ENCODE measurements around the gene TIMM17B. TPM values are rescaled to one million over a fixed set of nuclear protein-coding genes. Genes with fewer than 3 reads are reported as not detected.

Gene TIMM17B
- total RNA-seq (2014; rRNA removed; shearing (Covaris generic)): 75.1 and 106 TPM in 2 replicates

DNA sequence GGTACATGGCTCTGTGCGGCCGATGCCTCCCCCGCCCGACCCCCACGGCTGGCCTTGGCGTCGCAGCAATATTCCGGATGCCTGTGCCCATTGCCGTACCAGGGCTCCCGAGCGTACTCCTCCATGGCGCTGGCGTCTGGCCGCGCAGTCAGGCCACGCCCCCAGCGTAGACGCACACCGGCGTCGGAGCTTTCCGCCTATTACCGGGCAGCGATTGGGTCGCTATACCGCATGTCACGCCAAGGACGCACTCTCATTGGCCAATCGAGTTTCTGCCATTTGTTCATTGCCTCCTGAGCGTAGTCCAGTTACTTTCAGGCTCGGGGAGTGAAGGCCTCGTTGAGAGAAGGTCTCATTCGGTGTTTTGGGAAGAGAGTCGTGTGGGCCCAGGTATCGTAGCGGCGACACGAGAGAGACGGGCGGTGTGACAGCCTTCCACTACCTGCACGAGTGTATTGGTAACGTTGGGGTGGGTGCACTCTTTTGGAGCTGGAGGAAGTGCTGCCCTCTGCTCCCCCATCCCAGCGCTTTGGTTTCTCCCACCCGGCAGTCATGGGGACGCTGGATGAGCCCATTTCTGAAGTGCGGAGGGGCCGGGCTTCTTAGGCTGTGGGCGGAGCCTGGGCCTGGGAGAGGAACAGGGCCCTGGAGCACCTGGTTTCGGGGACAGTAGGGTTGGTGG, at the start of gene TIMM17B, which contains the start of gene PQBP1:
Gene TIMM17B (minus strand): TSS at position 144 of the 682 bp plus-strand sequence. CDS start 19 bp downstream, at position 125.
Gene PQBP1 (plus strand): TSS at position 306 of the 682 bp plus-strand sequence. CDS start 580 bp downstream, outside the sequence.
- peak; percentile 98 for DNase-seq (ENCODE audit: low read depth)

DNA sequence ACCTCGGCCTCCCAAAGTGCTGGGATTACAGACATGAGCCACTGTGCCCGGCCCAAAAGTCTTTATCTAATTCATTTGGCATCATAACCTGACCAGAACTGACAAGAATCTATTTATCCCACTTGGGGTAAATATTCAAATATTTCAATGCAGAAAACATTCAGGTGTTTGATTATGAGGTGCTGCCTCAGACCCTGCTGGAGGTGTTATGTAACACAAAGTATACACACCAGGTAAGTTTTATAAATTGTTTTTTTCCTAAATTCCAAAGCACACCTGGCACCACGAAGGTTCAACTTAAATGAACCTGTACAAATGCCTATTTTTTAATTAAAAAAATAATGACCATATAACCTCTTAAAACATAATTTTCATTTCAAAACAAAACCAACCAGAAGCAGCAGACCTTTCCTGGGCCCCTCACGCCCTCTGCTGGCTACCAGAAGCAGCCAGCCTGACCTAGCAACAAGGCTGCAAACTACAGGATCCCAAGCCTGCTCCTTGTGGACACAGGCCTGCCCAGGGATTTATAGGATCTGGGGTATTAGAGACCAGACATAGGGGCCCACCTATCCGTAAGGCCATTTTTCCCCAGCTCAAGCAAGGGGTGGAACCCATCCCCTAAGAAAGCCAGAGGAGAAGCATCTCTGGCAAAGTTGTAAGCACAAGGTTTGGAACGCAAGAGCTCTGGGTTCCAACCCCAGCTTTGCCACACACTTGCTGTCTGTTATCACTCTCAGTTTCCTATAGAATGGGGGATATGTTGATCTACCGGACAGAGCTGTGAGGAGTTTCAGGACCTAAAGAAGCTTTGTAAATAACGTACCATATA, 48.2 kb upstream of the TIMM17B start:
- peak; percentile 50 for DNase-seq (ENCODE audit: low read depth)

DNA sequence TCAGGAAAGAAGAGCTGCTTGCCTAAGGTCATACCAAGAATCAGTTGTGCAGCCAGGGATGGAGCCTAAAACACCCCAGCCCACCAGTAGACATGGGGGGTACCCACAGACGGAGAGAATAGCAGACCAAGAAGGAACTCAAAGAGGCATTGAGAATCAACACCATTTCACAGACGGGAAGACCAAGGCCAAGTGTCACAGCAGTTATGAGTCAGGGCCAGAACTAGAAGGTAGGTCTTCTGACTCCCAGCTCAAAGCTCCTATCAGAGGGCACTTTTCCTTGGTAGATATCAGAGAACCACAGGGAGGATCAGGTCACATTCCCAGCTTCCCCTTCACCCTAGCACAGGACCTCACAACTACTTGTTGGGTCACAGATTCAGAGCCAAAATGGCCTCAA, 45.3 kb upstream of the TIMM17B start:
- DNase-seq (ENCODE audit: low read depth): no peak

DNA sequence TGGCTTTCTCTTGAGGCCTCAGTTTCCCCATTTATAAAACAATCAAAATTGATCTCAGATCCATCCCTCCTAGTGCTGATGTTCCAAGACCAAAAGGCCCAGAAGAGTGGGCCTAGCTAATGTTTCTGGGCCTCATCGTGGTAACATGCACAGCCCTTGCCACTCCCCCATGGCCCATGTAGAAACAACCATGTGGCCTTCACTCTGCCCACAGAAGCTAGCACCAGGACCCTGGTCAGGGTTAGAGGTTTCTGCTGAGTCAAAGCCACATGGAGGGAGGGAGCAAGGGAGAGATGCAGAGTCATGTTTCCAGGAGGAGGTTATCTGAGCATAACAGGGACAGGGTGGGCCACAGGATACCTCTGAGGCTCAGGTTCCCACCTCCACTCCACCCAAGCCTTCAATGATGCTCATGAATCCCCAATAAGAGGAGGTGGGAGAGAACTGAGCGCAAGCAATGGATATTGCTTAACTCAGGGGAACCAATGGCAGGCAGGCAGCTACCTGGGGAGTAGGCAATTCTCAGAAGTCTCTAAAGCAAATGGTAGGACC, 42.9 kb upstream of the TIMM17B start:
- DNase-seq (ENCODE audit: low read depth): no peak

DNA sequence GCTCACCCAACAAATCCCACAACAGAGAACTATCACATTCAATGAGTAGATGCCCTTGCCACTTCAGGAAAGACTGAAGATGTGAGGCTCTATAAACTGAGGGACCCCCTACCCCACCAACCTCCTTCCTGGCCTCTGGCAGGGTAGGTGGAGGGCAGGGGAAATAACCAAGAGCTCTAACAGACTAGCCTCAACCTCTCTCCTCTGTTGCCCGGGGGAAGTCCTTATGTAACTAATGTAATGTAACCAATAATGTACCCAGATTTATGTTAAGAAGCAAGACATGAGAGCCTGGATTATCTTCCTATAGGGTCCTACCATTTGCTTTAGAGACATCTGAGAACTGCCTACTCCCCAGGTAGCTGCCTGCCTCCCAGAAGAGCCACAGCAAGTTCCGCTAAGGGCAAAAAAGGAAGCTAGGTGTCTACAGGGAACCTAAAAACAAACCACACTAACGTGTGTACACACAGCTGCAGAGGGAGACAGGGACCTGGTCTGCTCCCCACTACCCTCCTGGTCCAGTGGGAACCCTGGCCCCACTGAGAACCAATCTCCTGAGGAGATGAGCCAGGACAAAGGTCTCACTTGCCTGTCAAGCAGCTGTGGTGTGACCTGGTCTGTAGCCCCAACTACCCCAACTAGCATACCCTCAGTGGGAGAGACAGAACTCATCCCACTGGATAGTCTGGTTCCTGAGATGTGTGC, 42.1 kb upstream of the TIMM17B start:
- no peak for DNase-seq (ENCODE audit: low read depth)

DNA sequence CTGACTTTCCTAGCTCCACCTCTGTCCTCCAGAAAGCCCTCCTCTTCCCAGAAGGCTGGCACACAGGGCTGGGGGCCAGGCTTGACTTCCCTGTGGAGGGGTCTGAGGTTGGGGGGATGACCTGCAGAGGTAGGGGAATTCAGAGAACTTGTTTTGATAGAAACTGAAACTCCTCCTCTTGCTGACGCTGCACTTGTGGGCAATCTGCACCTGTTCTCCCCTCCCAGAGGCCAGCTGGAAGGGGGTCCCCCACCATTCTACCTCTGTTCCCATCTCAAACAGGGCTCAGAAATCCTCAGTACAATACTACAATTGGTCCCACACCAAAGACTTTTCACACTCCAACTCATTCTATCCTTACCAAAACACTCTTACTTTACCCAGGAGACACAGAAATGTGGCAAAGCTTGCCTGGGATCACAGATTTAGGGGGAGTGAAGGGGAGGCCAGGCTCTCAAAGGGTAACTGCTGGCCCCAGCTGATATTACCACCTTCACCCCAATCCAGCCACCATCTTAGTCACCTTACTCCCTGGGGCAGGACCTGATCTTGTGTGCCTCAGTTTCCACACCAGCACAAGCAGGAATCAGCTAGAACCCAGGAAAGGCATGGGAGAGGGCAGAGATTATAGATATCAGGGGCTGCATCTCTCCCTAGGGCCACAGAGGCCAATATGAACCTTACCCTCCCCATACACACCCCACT, 41.3 kb upstream of the TIMM17B start:
- no peak for DNase-seq (ENCODE audit: low read depth)

DNA sequence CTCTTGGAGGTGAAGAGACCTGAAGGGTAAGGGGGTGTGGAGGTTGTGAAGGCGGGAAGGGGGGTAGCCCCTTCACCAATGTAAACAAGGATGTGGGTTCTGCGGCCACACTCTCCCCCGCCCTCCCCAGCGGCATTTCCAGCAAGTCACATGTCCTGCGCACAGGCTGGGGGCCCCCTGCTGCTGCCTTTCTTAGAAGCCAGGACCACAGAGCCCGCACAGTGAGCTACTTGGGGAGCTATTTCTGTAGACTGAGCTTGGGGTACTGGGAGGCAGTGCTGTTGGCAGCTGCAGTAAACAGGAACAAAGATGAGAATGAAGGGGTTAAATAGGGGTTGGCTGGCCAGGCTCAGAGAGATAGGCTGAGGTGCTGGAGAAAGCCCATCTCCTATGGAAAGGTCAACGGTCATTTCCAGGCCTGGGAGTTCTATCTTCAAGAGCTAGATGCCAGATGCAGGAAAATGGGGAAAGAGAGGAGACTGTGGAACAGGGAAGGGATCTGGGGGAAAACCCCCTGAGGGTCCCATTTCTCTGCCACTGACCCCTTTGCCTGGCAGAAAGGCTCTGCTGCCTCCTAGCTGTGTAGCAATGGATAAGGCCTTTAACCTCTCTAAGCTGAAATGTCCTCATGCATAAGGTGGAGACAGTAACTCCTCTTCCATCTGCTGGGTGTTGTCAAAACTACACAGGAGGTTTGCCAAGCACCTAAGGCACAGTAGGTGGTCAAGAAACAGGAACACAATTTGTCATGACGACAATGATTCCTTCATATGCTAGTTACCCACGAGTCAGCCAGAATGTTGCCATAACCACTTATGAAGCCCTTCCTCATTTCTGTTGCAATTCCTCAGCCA, 39.7 kb upstream of the TIMM17B start:
- peak; percentile 10 for DNase-seq (ENCODE audit: low read depth)

DNA sequence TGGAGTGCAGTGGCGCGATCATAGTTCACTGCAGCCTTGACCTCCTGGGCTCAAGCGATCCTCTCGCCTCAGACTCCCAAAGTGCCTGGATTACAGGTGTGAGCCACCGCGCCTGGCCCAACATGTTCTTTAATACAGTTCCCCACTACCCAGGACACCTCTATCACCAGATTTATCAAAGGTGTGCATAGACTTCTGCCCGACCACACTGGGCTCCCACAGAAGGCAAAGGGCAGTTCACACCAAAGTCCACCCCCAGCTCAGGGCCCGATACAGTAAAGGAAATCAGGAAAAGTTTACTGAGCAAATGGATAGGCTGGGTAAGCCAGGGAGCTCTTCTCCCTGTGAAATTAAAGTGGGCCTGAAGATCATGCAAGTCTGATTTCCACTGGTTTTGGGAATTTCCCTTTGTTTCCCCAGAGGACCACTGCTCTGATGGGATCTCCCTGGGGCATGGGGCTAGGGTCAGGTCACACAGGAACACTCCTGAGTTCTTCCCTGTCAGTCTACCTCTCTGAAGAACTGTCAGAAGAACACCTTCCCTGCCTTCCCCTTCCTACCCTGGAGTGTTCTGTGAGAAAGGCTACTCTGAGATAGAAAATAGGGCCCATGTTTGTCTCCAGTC, 39.0 kb upstream of the TIMM17B start:
- DNase-seq (ENCODE audit: low read depth): no peak

DNA sequence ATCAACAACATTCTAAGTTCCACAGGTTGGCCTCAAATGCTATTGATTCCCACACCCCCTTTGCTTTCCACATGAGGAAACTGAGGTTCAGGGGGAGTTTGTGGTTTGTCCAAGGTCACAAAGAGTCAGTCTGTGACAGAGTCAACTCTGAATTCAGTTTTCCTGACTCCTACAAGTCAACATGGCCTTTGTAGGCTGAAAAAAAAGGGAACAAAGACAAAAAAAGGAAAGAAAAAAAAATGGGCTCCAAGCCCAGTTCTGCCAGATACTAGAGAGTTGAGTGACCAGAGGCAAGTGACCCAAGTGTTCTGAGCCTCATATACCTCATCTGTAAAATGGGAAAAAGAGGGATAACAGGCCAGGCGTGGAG, 37.7 kb upstream of the TIMM17B start:
- no peak for DNase-seq (ENCODE audit: low read depth)

DNA sequence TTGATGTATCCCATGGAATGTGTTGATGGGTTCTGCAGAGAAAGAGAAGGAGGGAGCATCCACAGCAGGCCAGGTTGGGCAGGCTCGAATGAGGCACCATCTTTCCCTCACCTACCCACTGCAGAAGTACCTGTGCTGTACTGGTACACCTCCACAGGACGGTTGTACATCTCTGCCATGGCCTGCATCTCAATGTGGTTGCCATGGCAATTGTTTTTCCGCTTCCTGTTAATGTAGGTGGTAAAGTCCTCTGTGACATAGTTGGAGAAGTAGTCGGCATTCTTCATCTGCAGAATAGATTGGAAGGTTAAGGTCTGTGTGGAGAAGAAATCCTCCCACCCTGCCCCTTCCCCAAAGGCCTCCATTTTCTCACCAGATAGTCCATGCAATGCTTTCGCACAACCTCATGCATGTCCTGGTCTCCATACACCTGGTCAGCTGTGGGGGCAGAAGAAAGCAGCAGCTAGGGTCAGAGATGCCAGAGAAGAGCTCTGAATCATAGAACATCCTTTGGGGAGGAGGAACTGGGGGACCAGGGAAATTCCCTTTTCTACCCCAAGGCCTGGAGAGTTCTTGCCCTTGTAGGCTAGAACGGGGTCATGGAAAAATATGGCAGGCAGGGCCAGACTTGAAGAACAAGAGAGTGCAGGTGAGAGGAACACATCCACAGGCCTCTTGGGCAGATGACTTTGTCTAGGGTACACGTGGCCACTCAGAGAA, 37.2 kb upstream of the TIMM17B start:
- no peak for DNase-seq (ENCODE audit: low read depth)

DNA sequence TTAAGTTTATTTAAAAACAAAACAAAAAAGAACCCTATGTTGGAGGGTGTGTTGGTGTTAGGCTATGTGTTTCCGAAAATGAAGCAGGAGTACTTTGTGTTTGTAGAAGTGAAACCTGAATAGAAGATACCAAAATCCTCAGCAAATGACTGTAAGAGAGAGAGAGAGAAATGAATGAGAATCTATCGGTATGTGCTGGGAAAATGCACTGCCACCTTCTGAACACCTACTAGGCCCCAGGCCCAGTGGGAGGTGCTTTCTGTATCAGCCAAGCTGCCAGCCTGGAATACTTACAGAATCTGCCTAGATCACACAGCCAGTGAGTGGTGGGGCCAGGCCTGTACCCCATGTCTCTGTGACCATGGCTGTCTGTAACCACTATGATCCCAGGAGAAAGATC, 36.2 kb upstream of the TIMM17B start:
- no peak for DNase-seq (ENCODE audit: low read depth)

DNA sequence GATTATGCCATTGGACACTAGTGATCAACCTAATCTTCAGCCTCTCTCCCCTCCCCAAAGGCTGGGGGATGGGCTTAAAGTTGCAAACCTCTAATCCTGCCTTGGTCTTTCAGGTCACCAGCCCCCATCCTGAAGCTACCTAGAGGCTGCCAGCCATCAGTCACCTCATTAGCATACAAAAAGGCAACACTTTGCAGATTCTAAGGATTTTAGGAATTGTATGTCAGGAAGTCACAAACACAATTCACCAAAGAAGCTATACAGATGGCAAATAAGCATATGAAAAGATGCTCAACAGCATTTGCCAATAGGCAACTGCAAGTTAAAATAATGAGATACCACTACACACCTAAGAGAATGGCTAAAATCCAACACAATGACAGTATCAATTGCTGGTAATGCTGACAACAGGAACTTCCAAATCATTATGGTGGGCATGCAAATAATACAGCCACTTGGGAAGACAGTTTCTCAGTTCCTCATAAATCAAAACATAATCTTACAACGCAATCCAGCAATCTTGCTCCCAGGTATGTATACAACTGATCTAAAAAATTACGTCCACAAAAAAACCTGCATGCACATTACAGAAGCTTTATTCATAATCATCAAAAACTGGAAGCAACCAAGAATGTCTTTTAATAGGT, 30.3 kb upstream of the TIMM17B start:
- DNase-seq (ENCODE audit: low read depth): no peak

DNA sequence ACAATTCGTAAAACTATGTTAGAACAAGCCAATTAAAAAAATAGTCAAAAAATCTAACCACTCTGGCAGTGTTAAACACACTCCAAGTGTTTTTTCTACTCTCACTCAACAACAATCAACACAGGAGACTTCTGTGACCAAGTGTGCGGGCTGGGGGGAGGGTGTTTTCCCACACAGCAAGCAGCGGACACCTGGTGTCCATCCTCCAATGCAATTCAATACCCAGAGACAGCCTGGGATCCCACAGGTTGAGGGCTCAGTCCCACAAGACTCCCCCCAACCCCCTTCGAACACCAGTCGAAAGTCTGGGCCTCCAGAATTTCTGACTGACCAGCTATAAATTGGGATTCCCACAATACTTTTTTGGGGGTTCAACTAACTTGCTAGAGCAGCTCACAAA, 29.6 kb upstream of the TIMM17B start:
- no peak for DNase-seq (ENCODE audit: low read depth)

DNA sequence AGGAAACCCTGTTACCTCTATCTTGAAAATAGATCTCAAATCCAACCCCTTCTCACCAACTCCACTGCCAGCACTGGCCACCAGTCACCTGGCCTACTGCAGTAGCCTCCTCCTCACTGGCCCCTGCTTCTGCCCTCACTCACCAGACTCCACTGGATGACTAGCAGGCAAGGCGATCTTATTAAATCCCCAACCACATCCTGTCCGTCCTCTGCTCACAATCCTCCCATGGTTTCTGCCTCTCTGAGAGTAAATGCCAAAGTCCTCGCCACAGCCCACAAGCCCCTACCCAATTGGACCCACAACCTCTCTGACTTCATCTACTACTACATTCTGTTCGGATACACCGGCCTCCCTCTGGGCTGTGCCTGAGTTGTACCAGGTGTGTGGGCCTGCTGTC, 26.7 kb upstream of the TIMM17B start:
- DNase-seq (ENCODE audit: low read depth): no peak

DNA sequence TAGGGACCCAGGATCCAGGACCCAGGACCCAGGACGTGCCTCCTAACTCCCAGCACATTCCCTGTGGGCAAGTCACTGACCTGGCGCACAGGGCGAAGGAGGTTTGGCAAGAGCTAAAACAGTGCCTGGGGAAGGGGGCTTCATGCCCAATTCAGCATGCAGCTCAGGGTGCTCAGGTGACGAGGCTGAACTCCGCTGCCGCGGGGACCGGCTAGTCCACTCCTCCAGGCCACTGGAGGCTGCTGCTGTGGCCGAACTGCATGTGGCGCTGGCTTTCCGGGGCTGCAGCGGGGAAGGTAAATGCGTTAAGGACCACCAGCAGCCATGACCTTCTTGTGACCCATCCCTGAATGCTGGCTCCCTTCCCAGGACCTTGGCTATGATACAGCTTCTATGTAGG, 26.2 kb upstream of the TIMM17B start:
- no peak for DNase-seq (ENCODE audit: low read depth)

DNA sequence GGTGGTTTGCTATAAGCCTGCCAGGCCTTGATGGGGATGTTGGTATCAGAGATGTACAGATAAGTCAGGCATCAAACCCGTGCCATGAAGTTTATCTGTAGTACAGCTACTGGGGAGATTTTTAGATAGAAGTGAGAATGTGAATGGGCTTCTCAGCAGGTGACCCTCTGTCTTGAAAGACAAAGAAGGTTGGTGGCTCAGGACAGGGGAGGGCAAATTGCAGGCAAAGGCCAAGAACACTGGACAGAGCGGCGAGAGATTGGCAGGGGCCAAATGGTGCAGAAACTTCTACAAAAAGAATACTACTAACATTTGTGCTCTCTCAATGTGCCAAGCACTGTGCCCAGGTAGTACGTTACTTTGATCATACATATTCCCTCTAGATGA, 23.1 kb upstream of the TIMM17B start:
- no peak for DNase-seq (ENCODE audit: low read depth)

DNA sequence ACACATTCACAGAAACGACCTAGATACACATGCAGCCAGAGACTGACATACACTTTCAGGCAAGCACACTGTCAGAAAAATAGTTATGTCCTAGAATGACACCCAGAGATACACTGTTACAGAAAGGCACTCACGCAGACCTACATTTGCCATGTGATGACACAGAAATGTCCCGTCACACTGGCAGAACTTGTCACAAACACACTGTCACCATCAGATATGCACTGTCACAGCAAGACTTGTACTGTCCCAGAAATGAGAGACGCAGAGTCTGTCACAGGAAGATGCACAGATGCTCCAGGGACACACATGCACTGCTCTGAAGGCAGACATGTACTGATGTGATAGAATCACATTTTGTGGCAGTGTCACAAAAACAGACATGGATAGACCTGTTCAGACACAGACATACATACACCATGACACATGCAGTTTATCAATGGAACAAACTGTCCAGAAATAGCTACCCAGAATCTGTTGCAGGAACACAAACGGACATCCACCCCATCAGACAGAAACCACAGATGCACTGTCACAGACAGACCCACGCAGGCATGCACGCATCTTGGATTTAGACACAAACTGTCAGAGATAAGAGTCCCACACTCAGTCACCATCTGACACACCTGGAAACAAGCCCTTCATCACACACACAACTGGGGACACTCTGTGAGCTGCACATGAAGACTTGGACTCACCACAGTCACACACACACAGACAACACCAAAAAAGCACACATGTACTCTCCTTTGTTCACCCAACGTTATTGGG, 22.6 kb upstream of the TIMM17B start:
- DNase-seq (ENCODE audit: low read depth): no peak

DNA sequence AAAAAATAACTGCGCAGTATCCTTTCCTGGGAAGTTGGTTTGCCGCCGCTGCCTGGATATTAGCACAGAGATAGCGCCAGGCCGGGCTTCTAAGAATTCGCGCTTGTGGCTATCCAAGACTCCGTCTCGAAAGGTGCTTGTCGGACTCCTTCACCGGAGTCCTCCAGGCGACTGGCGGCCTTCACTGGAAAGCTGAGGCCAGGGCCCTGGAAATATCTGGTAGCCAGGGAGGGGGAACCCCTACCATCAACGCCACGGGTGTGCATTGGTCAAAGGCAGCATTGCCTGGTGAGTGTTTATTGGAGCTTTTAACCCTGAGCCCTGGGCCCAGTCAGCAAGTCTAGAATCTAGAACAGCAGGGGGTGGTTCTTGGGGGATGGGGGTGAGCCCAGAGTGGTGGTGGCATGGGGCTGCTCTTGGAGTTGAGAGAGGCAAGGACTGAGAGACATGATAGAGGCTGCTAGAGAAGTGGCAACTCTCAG, 21.8 kb upstream of the TIMM17B start:
- DNase-seq (ENCODE audit: low read depth): no peak

Measured in RPMI7951 (cell line).